Stimulated activated CD8-positive, alpha-beta memory T cell treated with anti-CD3 and anti-CD28 coated beads, Interleukin-12 subunit alpha, Interleukin-12 subunit beta, amount 100 ng/mL, for 1 hour (primary cell): ENCODE results near the gene TSPAN9.

Source experiments
- DNase-seq: peaks from one replicate; pipeline ENCODE4 v3.0.0-alpha.2; 2020; ENCODE audit warnings: low read depth

Gene TSPAN9

GRCh38 chr12:3316776-3317480 lies 239.7 kb downstream of the TSPAN9 start:
- no peak for DNase-seq

- no peak for DNase-seq
These were observed 240.3 kb downstream of the TSPAN9 start for GRCh38 chr12:3317481-3317815.

- DNase-seq = no peak
These were observed 240.8 kb downstream of the TSPAN9 start for GRCh38 chr12:3317841-3318501.

- no peak for DNase-seq
These were observed 242.7 kb downstream of the TSPAN9 start for GRCh38 chr12:3319723-3320492.

GRCh38 chr12:3320881-3321509 lies 243.8 kb downstream of the TSPAN9 start:
- no peak for DNase-seq

GRCh38 chr12:3321881-3322280 lies 244.7 kb downstream of the TSPAN9 start:
- no peak for DNase-seq

GRCh38 chr12:3323002-3323685 lies 246.0 kb downstream of the TSPAN9 start:
- DNase-seq = no peak

- no peak for DNase-seq
These were observed 248.6 kb downstream of the TSPAN9 start for GRCh38 chr12:3325736-3326135.

GRCh38 chr12:3326156-3326849 lies 249.1 kb downstream of the TSPAN9 start:
- DNase-seq = no peak

- DNase-seq = no peak
These were observed 249.9 kb downstream of the TSPAN9 start for GRCh38 chr12:3326850-3327780.

- no peak for DNase-seq
These were observed 250.9 kb downstream of the TSPAN9 start for GRCh38 chr12:3328081-3328480.

GRCh38 chr12:3328571-3328970 lies 251.4 kb downstream of the TSPAN9 start:
- DNase-seq = no peak

- no peak for DNase-seq
These were observed 252.2 kb downstream of the TSPAN9 start for GRCh38 chr12:3329361-3329760.

GRCh38 chr12:3330976-3331510 lies 253.9 kb downstream of the TSPAN9 start:
- DNase-seq = no peak

- DNase-seq = no peak
These were observed 255.0 kb downstream of the TSPAN9 start for GRCh38 chr12:3332188-3332587.

- no peak for DNase-seq
These were observed 256.4 kb downstream of the TSPAN9 start for GRCh38 chr12:3333583-3333982.

- DNase-seq = no peak
These were observed 256.8 kb downstream of the TSPAN9 start for GRCh38 chr12:3333991-3334391.

GRCh38 chr12:3335078-3335487 lies 257.9 kb downstream of the TSPAN9 start:
- no peak for DNase-seq
